VCaP (cell line): Measurements from ENCODE around the gene SLC24A3.

Experiments used
- H3K27ac ChIP-seq: fragments of 450-650 bp; 2 replicates; pipeline ENCODE4 v1.5.1; 2017
- TF ChIP-seq, protein P1 (sequence below): fragments of 450-650 bp; conservative IDR thresholded peaks from 2 replicates; pipeline ENCODE4 v1.5.1; 2017; ENCODE audit warnings: mild to moderate bottlenecking, moderate library complexity

SLC24A3 gene

DNA sequence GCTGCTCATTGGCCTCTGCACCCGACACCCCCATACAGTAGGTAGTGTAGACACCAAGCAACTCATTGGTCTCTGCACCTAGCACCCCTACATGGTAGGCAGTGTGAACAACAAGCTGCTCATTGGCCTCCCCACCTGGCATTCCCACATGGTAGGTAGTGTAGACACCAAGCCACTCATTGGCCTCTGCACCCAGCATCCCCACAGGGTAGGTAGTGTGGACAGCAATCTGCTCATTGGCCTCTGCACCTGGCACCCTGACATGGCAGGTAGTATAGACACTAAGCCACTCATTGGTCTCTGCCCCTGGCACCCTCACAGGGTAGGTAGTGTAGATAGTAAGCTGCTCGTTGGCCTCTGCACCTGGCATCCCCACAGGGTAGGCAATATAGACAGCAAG lies 226.0 kb downstream of the SLC24A3 start:
- TF ChIP-seq, protein P1, sequence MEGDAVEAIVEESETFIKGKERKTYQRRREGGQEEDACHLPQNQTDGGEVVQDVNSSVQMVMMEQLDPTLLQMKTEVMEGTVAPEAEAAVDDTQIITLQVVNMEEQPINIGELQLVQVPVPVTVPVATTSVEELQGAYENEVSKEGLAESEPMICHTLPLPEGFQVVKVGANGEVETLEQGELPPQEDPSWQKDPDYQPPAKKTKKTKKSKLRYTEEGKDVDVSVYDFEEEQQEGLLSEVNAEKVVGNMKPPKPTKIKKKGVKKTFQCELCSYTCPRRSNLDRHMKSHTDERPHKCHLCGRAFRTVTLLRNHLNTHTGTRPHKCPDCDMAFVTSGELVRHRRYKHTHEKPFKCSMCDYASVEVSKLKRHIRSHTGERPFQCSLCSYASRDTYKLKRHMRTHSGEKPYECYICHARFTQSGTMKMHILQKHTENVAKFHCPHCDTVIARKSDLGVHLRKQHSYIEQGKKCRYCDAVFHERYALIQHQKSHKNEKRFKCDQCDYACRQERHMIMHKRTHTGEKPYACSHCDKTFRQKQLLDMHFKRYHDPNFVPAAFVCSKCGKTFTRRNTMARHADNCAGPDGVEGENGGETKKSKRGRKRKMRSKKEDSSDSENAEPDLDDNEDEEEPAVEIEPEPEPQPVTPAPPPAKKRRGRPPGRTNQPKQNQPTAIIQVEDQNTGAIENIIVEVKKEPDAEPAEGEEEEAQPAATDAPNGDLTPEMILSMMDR, result no peak
- H3K27ac ChIP-seq, result no peak overlapping the region

DNA sequence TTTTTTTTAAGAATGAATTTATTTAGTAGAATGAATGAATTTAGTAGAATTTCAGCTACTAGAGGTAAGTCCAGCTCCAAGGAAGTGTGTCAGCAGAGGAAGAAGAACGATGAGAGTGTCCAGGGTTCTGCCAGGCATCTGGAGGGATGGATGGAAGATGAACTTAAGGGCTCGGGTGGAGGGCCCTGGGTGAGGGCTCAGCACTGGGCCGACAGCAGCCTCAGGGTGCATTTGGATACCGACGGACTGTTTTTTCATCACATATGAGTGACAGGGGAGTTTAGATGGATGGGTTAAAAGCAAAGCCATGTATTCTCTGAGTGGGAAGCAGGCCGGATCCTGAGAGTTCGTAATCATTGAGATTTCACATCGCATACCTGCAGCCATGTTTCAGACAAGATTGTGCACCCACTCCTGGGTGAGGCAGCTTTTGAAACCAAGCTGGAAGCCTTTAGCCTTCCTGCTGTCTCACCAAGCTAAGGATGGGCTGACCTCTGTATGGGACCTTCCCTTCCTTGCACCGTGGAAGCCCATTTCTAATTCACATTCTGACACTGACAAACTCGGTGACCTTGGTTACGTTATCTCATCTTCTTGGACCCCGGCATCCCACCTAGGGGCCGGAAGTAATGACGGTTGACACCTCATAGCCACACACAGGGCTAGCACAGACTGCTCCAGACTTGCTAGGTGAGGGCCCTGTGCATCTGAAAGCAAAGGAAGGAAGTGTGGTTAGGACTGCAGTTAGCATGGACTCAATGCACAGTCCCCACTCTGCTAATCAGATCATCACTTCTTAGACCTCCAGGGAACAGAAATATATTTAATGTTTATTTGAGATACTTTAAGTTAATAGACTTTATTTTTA lies 228.5 kb downstream of the SLC24A3 start:
- H3K27ac ChIP-seq, result no peak overlapping the region
- TF ChIP-seq, protein P1, result no peak

DNA sequence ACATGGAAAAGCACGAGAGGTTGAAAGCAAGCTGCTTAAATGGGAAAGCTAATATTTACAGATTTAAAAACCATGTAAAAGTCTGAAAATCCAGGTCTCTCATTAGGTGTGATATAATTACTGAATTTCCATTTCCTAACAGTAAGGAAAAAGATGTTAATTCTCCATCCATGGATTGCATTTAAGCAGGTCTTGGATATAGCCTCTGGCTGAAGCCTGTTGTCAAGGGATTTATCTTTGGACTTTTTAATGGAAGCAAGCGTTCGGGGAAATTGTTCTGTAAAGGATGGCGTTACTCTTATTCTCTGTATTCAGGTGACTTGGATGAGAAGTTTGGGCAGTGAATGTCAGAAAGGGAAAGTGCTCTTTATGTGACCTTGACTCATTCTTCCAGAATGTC lies 233.8 kb downstream of the SLC24A3 start:
- H3K27ac ChIP-seq, result no peak overlapping the region
- TF ChIP-seq, protein P1, result no peak

DNA sequence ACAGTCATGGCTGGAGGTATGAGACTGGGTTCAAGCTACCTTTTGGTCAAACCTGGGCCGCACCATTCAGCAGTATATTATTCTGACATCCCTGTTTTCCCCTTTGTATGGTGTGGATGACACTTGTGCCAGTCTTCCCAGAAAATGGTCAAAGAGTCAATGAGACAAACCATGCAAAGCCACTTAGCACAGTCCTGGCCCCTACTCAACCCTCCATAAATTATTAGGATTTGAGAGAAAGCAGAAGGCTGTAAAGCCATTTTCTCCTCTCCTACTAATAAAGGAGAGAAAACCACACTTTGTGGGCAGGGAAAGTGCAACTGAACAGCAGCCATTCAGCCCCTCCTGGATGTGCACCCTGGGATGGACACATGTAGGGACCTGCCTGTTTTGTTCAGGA lies 236.2 kb downstream of the SLC24A3 start:
- H3K27ac ChIP-seq, result no peak overlapping the region
- TF ChIP-seq, protein P1, result no peak

DNA sequence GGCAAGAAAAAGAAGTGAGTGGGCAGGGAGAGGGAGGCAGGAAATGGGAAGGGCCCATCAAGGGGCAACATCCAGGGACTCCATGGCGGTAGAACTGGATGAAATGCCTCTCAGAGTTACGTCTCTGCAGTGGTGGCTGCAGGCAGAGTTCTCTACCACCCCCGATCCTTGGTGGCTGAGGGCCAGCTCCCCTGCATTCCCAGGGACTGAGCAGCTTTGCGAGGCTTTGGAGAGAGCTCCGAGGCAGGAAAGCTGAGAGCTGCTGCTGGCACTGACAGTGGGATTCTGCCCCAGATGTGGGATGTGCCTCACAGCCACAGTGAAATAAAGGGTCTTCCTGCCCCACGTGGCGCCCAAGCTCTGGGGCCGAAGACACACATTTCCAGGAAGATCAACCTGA lies 236.6 kb downstream of the SLC24A3 start:
- TF ChIP-seq, protein P1, result no peak
- H3K27ac ChIP-seq, result no peak overlapping the region

DNA sequence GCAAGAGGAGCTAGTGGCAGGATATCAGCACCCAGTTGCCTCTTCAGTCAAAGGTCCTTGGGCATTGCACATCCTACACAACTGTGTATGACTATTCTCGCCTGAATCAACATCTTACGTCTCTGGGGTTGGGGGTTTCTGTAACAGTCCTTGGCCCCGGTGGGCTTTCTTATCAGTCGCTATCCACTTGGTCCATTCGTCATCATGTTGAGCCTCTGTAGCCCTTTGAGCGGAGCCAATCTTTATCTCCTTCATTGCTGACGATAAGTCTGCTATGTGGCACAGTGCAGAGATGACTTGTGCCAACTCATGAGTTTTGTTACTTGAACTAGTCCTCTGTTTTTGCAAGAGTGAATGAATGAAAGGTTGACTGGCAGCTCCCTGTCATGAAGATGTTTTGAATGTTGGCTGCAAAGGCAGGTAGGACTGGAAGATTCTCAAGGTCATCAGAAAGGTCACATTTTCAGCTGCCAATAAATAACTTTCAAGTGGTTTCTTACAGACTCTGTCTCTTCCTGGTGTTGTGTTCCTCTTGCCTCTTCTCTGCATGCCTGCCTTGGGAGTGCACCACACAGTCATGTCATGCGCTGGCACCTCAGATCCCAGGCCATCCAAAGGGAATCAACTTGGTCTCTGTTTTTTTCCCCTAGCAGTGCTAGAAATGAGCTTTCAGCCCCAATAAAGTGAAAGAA lies 238.9 kb downstream of the SLC24A3 start:
- TF ChIP-seq, protein P1, result no peak
- H3K27ac ChIP-seq, result no peak overlapping the region

DNA sequence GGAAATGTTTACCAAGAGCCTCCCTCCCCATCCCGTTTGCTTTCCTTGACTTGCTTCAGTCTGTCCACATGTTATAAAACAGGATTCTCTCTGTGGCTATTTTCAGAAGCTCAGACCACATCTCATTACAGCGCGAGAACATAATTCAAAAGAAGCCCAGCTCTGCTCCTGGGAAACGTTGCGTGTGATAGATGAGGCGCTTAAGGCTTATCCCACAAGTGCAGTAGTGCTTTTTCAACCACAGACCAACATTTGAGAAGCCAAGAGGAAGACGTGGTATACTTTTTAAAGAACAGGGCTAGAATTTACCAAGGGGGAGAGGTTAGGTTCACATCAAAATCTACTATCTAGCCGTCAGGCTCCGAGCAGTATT lies 239.5 kb downstream of the SLC24A3 start:
- H3K27ac ChIP-seq, result no peak overlapping the region
- TF ChIP-seq, protein P1, result no peak
